HG03280 (cell line): ENCODE measurements around the gene HSPE1.
"Not testable (repeated sequence)": the region's sequence is repeated elsewhere in the genome, so short reads cannot be mapped to it uniquely, and the experiment has no call there.

Experiments used
- ATAC-seq: cut with Tn5 transposase; IDR thresholded peaks from one replicate; pipeline ENCODE4 v1.9.1; 2021; ENCODE audit warnings: mild to moderate bottlenecking, moderate library complexity; ENCODE audit not compliant: unreplicated experiment

Gene HSPE1

GRCh38 chr2:197499594-197500502 lies at the start of gene HSPE1, which contains the start of gene HSPD1:
Gene HSPE1 (plus strand): TSS chr2:197500379. CDS start chr2:197500437, 58 bp downstream.
Gene HSPD1 (minus strand): TSS chr2:197499840. CDS start chr2:197498848, 992 bp downstream.
- peak; percentile 84 for ATAC-seq

- ATAC-seq = no peak
Observed at GRCh38 chr2:197450465-197450864, 49.7 kb upstream of the HSPE1 start.

GRCh38 chr2:197450935-197451358 lies 49.2 kb upstream of the HSPE1 start:
- not testable (repeated sequence) for ATAC-seq

- ATAC-seq = no peak
Observed at GRCh38 chr2:197452754-197453122, 47.4 kb upstream of the HSPE1 start.

GRCh38 chr2:197453123-197453913 lies 46.9 kb upstream of the HSPE1 start, which contains the start of gene COQ10B:
Gene COQ10B (plus strand): TSS chr2:197453552. CDS start chr2:197453561, 9 bp downstream.
- peak; percentile 95 for ATAC-seq

- ATAC-seq = peak; percentile 21
Observed at GRCh38 chr2:197453914-197454398, 46.2 kb upstream of the HSPE1 start.

GRCh38 chr2:197454923-197455322 lies 45.3 kb upstream of the HSPE1 start:
- no peak for ATAC-seq

- ATAC-seq = no peak
Observed at GRCh38 chr2:197455428-197455827, 44.8 kb upstream of the HSPE1 start.

GRCh38 chr2:197460649-197461048 lies 39.5 kb upstream of the HSPE1 start:
- no peak for ATAC-seq

- no peak for ATAC-seq
Observed at GRCh38 chr2:197461057-197461456, 39.1 kb upstream of the HSPE1 start.

GRCh38 chr2:197464175-197464574 lies 36.0 kb upstream of the HSPE1 start:
- ATAC-seq = no peak

GRCh38 chr2:197472166-197472565 lies 28.0 kb upstream of the HSPE1 start:
- ATAC-seq = no peak

- no peak for ATAC-seq
Observed at GRCh38 chr2:197477797-197478196, 22.4 kb upstream of the HSPE1 start.

- no peak for ATAC-seq
Observed at GRCh38 chr2:197480165-197481036, 19.8 kb upstream of the HSPE1 start.

GRCh38 chr2:197484248-197484647 lies 15.9 kb upstream of the HSPE1 start:
- ATAC-seq = not testable (repeated sequence)

- no peak for ATAC-seq
Observed at GRCh38 chr2:197486175-197486574, 14.0 kb upstream of the HSPE1 start.

GRCh38 chr2:197487385-197487784 lies 12.8 kb upstream of the HSPE1 start:
- ATAC-seq = no peak

GRCh38 chr2:197495433-197496134 lies 4.6 kb upstream of the HSPE1 start:
- ATAC-seq = no peak

- ATAC-seq = no peak
Observed at GRCh38 chr2:197496695-197497094, 3.5 kb upstream of the HSPE1 start.

GRCh38 chr2:197497326-197497725 lies 2.9 kb upstream of the HSPE1 start:
- ATAC-seq = no peak
